Measurements from ENCODE around the gene PHF24. TPM values are rescaled to one million over a fixed set of nuclear protein-coding genes. Genes with fewer than 3 reads are reported as not detected.
"Not testable (repeated sequence)": the region's sequence is repeated elsewhere in the genome, so short reads cannot be mapped to it uniquely, and the experiment has no call there.

The PHF24 gene
- total RNA-seq (under 1 TPM in 1 of 5 donors, not detected in 4; 0.92 TPM), polyA plus RNA-seq (under 1 TPM in 2 of 3 donors, not detected in 1; 0.05 to 0.06 TPM)
- long read RNA-seq, donor 1: 0 reads
- long read RNA-seq, donor 2: 0 reads
- long read RNA-seq, donor 3: 0 reads
- long read RNA-seq, donor 4: 0 reads
- long read RNA-seq, donor 5, full-length matches to known transcripts: 1 of 1 reads
- long read RNA-seq, donor 5, partial matches to known transcripts: 0 of 1 reads
- long read RNA-seq, donor 5, other reads (novel, unspliced or antisense): 0 of 1 reads
- long read RNA-seq, donor 6: 0 reads
- long read RNA-seq, donor 7: 0 reads
- long read RNA-seq, donor 8: 0 reads
- long read RNA-seq, donor 9: 0 reads
- long read RNA-seq, donor 10: 0 reads

DNA sequence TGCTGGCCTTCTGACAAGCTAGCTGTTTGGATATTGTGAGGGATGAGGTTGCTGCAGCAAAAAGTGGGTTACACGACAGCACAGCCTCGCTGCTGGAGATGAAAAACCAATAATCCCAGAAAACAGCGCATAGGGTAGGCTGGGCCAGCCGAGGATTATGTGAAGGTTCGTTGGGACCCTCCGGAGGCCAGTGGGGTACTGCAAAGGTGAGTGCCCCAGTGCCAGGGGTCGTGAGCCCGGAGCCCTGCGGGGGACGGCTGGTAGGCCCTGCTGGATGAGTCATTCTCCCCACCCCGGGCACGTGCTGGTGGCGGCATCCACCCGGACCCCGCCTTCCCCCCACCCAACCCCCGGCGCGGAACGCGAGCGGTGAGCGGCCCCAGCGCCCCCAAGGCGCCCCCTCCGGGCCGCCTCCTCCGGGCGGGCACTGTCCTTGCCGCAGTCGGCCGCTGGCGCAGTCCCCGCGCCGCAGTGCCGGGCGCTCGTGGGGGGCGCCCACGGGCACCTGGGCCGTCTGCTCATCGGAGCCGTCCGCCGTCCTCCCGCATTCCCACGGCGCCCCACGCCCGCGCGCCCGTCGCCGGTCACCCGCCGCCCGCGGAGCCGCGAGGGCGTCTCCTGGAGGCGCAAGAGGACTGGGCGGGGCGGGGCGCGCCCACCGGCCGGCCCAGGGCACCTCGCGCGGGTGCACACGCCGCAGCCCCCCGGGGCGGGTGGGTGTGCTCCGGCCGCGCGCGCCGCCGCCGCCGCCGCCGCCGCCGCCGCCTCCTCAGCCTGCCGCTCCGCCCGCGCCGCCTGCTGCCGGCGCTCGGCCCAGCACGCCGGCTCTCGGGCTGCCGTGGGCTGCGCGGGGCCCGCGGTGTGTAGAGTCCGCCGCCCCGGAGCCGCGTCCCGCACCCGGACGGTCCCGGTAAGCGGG is at the start of gene PHF24:
Gene PHF24, plus strand, starts transcription at position 794 of the 919 bp plus-strand sequence. CDS start 13,014 bp downstream, outside the sequence.
- H3K9me3 ChIP-seq: no peaks in the 10 kb centered on the region
- WGBS, 5 donors: 2 to 7% (median 2%) methylated on average over 10 to 116 of the region's 116 CpGs
- H3K36me3 ChIP-seq: no peaks in the 10 kb centered on the region
- DNase-seq: peak in 1 of 2 donors; percentile 70
- TF ChIP-seq EP300 (IDR thresholded peaks at IDR 0.05): no peak
- TF ChIP-seq POLR2A (IDR thresholded peaks at IDR 0.05): no peak
- intact Hi-C loops (cut with DNase I; ENCODE audit: low total_unique reads): no loop called here
- no peak within 1 kb of the TSS for H3K27ac ChIP-seq
- peak within 1 kb of the TSS; percentile 46 to 74 (median 52) for H3K4me3 ChIP-seq
- peaks cover 0 to 61% (median 36%) of the 10 kb centered on the region in 3 donors for H3K27me3 ChIP-seq
- peaks cover 8 to 24% (median 11%) of the 10 kb centered on the region in 4 donors for H3K4me1 ChIP-seq

DNA sequence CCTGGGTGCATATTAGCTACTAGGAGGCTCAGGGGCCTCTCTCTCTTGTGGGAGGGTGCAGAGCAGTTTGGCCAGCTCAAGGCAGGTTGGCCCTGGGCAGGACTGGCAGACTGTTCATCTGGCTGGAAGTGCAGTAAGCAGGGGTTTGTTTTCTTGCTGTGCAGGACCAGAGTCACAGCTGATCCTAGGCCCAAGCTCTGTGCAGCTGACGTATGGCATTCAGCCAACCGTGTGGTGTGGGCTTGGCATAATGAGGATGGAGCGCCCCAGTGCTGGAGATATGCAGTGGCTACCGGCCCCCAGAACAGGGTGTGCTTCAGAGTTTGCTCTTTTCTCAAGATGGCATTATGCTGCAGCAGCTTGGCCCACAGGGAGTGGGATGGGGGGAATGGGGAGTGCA is 31.0 kb upstream of the PHF24 start:
- peaks cover 0 to 31% (median 0%) of the 10 kb centered on the region in 3 donors for H3K27me3 ChIP-seq
- DNase-seq: peak in 1 of 2 donors; percentile 39
- no peak for TF ChIP-seq CTCF (IDR thresholded peaks at IDR 0.05)
- no peak for TF ChIP-seq POLR2A (IDR thresholded peaks at IDR 0.05)
- TF ChIP-seq EP300 (IDR thresholded peaks at IDR 0.05): no peak
- no peak for TF ChIP-seq POLR2AphosphoS5 (IDR thresholded peaks at IDR 0.05)
- no peaks in the 10 kb centered on the region for H3K4me1 ChIP-seq
- no peak overlapping the region for H3K27ac ChIP-seq
- intact Hi-C loops (cut with DNase I; ENCODE audit: low total_unique reads): no loop called here
- no peak overlapping the region for H3K4me3 ChIP-seq
- no peaks in the 10 kb centered on the region for H3K36me3 ChIP-seq
- WGBS, 5 donors: 78 to 94% (median 81%) methylated on average over 3 to 4 of the region's 4 CpGs
- H3K9me3 ChIP-seq: peaks cover 7 to 17% (median 15%) of the 10 kb centered on the region in 4 donors

- 82 to 95% (median 90%) methylated on average over 1 of the region's 1 CpG for WGBS, 5 donors
- Histone ChIP-seq H3K4me3 (no peak overlapping the region), H3K27ac (no peak overlapping the region), H3K36me3 (no peaks in the 10 kb centered on the region), H3K27me3 (peaks cover 0 to 31% (median 0%) of the 10 kb centered on the region in 3 donors), H3K4me1 (no peaks in the 10 kb centered on the region), H3K9me3 (peaks cover 7 to 17% (median 15%) of the 10 kb centered on the region in 4 donors)
- DNase-seq: no peak
- TF ChIP-seq EP300 (IDR thresholded peaks at IDR 0.05): no peak
- no peak for TF ChIP-seq CTCF (IDR thresholded peaks at IDR 0.05)
- TF ChIP-seq POLR2A (IDR thresholded peaks at IDR 0.05): no peak
- intact Hi-C loops (cut with DNase I; ENCODE audit: low total_unique reads): no loop called here
Measured at GRCh38 chr9:34928921-34929320, 29.2 kb upstream of the PHF24 start.

DNA sequence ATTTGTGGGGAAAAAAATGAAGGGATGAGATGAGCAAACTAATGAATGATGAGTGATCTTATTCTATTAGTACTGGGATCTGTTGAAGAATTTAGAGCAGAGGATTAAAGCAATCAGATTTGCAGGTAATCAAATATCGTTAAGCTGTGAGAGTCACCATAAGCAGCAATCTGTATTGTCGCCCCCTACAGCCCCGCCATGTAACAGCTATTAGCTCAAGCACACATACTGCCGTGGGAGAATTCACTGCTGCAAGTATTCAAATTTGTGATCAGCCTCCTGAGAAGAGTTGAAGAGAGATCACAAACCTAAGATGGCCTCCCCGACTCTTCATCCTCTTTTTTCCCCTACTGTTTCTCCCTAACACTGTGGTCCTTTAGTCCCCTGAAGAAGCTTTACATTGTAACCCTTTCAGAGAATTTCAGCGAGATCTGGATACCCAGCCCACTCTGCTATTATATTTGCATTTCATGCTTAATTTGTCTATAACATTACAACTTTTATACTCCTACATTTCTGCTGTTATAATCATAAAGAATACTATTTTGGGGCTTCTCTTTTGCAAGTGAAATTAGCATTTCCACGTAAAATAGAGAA is 28.5 kb upstream of the PHF24 start:
- intact Hi-C loops (cut with DNase I; ENCODE audit: low total_unique reads): no loop called here
- DNase-seq: peak; percentile 28 to 65

GRCh38 chr9:34939989-34940388 is 18.1 kb upstream of the PHF24 start:
- DNase-seq; intact Hi-C loops (cut with DNase I; ENCODE audit: low total_unique reads); H3K9me3 ChIP-seq; H3K36me3 ChIP-seq; H3K4me1 ChIP-seq; H3K27ac ChIP-seq; H3K4me3 ChIP-seq; H3K27me3 ChIP-seq: not testable (repeated sequence)

More for the DNA sequence above, 28.5 kb upstream of the PHF24 start:
- Histone ChIP-seq H3K4me1 (no peaks in the 10 kb centered on the region), H3K9me3 (peaks cover 7 to 16% (median 11%) of the 10 kb centered on the region in 4 donors), H3K27me3 (peaks cover 0 to 31% (median 0%) of the 10 kb centered on the region in 3 donors), H3K4me3 (no peak overlapping the region), H3K27ac (no peak overlapping the region), H3K36me3 (no peaks in the 10 kb centered on the region)
- 25 to 32% (median 29%) methylated on average over 7 of the region's 7 CpGs for WGBS, 5 donors
- no peak for TF ChIP-seq EP300 (IDR thresholded peaks at IDR 0.05)
- TF ChIP-seq POLR2AphosphoS5 (IDR thresholded peaks at IDR 0.05): no peak
- TF ChIP-seq CTCF (IDR thresholded peaks at IDR 0.05): peak in 4 of 7 experiments; percentile 9 to 22 (median 18)
- TF ChIP-seq POLR2A (IDR thresholded peaks at IDR 0.05): no peak
